ENCODE measurements around the gene LCN6. TPM values are rescaled to one million over a fixed set of nuclear protein-coding genes. Genes with fewer than 3 reads are reported as not detected.

LCN6 gene
- total RNA-seq, 4 donors from 2014 or later = 1.1 to 2.9 TPM; not detected in 2

DNA sequence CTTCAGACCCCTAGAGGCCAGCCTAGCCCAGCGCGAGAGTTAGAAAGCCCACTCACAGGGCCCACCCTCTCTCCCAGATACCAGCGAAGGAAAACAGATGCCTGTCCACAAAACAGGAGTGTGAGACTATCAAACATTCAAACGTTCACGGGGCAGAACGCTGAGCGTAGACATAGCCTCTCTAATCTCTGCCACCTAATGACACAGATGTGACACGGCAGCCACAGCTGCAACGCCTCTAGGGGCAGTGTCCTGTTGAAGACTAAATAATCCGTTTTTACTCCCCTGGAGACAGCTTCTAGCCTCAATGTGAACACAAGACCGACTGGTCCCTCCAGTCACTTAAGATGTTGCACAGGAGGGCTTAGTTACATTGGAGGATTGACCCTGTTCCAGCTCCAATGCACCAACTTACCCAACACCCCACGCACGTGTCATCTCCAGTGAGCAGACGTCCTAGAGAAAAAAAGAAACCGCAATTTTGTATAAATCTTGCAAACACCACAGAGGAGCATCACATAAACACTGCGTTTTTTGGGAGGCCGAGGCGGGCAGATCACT is 21.6 kb downstream of the LCN6 start:
- Histone ChIP-seq H3K27ac (peak overlapping the region in 2 of 4 donors; percentile 84 to 85), H3K27me3 (no peaks in the 10 kb centered on the region), H3K4me3 (peak overlapping the region in 3 of 4 donors; percentile 65 to 90 (median 72)), H3K9me3 (no peaks in the 10 kb centered on the region), H3K36me3 (peaks cover 0 to 22% (median 9%) of the 10 kb centered on the region in 4 donors), H3K4me1 (peaks cover 15 to 36% (median 29%) of the 10 kb centered on the region in 4 donors)
- WGBS, 2 donors (ENCODE audit: low coverage in 1 of 2) = 3 to 19% methylated on average over 5 to 18 of the region's 18 CpGs
- intact Hi-C loops (cut with DNase I; ENCODE audit: low total_unique reads) = loop anchor here (5.0 kb wide), 1 partner anchor 39 kb away; the partner anchor contains the start of gene AGPAT2
- no peak for DNase-seq
- TF ChIP-seq POLR2AphosphoS5 (IDR thresholded peaks at IDR 0.05) = no peak
- TF ChIP-seq, protein P1, sequence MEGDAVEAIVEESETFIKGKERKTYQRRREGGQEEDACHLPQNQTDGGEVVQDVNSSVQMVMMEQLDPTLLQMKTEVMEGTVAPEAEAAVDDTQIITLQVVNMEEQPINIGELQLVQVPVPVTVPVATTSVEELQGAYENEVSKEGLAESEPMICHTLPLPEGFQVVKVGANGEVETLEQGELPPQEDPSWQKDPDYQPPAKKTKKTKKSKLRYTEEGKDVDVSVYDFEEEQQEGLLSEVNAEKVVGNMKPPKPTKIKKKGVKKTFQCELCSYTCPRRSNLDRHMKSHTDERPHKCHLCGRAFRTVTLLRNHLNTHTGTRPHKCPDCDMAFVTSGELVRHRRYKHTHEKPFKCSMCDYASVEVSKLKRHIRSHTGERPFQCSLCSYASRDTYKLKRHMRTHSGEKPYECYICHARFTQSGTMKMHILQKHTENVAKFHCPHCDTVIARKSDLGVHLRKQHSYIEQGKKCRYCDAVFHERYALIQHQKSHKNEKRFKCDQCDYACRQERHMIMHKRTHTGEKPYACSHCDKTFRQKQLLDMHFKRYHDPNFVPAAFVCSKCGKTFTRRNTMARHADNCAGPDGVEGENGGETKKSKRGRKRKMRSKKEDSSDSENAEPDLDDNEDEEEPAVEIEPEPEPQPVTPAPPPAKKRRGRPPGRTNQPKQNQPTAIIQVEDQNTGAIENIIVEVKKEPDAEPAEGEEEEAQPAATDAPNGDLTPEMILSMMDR (IDR thresholded peaks at IDR 0.05) = peak; percentile 24 to 68 (median 40)
- in situ Hi-C loops (cut with MboI; ENCODE audit: low pct_ligation_motif_present in 1 of 4, low pct_unique_long_range_greater_than_20kb in 1 of 4, low sequenced_read_pairs in 3 of 4) = no loop called here

DNA sequence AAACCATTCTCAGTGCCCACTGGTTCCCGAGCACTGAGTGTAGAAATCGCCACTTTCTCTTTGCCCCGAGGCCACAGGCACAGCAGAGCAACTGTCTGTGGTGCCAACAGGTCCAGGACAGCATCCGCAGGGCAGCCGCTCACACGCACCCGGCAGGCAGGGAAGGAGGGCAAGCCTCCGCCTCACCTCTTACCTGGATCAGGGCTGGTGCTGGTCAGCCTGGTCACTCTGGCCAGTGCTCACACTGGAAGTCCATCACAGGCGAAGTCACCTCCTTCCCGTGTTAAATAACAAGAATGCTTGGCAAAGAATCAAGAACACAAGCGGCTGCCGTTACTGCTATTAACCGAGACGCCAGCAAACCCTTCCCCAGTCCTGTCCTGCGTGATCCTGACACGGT is 22.2 kb downstream of the LCN6 start:
- intact Hi-C loops (cut with DNase I; ENCODE audit: low total_unique reads) (loop anchor here (5.0 kb wide), 1 partner anchor 39 kb away; the partner anchor contains the start of gene AGPAT2), in situ Hi-C loops (cut with MboI; ENCODE audit: low pct_ligation_motif_present in 1 of 4, low pct_unique_long_range_greater_than_20kb in 1 of 4, low sequenced_read_pairs in 3 of 4) (no loop called here)
- no peak for DNase-seq
- no peaks in the 10 kb centered on the region for H3K27me3 ChIP-seq
- H3K36me3 ChIP-seq = peaks cover 0 to 22% (median 9%) of the 10 kb centered on the region in 4 donors
- WGBS, 2 donors (ENCODE audit: low coverage in 1 of 2) = 75% methylated on average over 16 of the region's 16 CpGs; no CpG with 5 or more reads in 1 of the 2 donors
- H3K4me1 ChIP-seq = peaks cover 15 to 40% (median 29%) of the 10 kb centered on the region in 4 donors
- peak overlapping the region in 1 of 4 donors; percentile 85 for H3K27ac ChIP-seq
- no peaks in the 10 kb centered on the region for H3K9me3 ChIP-seq
- no peak for TF ChIP-seq EP300 (IDR thresholded peaks at IDR 0.05; ENCODE audit: low read depth)
- TF ChIP-seq, protein P1 (IDR thresholded peaks at IDR 0.05) = no peak
- TF ChIP-seq POLR2A (IDR thresholded peaks at IDR 0.05) = no peak
- no peak for TF ChIP-seq POLR2AphosphoS5 (IDR thresholded peaks at IDR 0.05)
- peak overlapping the region in 1 of 4 donors; percentile 90 for H3K4me3 ChIP-seq

DNA sequence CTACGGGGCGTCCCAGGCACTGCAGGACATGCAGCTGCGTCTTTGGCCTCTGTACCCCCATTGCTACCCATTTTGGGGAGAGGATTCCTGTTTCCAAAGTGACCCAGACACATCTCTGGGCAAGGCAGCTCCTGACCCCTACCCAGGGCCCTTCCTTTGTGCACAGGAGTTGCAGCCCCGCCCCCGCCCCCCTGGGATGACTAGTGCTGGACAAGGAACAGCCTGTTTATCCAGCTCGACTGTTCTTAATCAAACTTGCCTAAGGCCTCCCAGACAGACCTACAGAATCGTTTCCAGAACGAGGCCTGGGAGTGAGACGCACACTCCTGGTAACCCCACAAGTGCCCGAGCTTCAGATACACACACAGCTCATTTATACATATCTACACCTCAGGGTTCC is 22.7 kb downstream of the LCN6 start:
- Histone ChIP-seq H3K27ac (no peak overlapping the region), H3K36me3 (peaks cover 0 to 22% (median 9%) of the 10 kb centered on the region in 4 donors), H3K27me3 (no peaks in the 10 kb centered on the region), H3K9me3 (no peaks in the 10 kb centered on the region), H3K4me1 (peaks cover 15 to 45% (median 32%) of the 10 kb centered on the region in 4 donors), H3K4me3 (peak overlapping the region in 1 of 4 donors; percentile 90)
- in situ Hi-C loops (cut with MboI; ENCODE audit: low pct_ligation_motif_present in 1 of 4, low pct_unique_long_range_greater_than_20kb in 1 of 4, low sequenced_read_pairs in 3 of 4) = no loop called here
- no peak for TF ChIP-seq EP300 (IDR thresholded peaks at IDR 0.05; ENCODE audit: low read depth)
- no peak for TF ChIP-seq POLR2AphosphoS5 (IDR thresholded peaks at IDR 0.05)
- TF ChIP-seq, protein P1 (IDR thresholded peaks at IDR 0.05) = no peak
- TF ChIP-seq POLR2A (IDR thresholded peaks at IDR 0.05) = no peak
- intact Hi-C loops (cut with DNase I; ENCODE audit: low total_unique reads) = loop anchor here (5.0 kb wide), 1 partner anchor 38 kb away; the partner anchor contains the start of gene AGPAT2
- DNase-seq = no peak
- WGBS, 2 donors (ENCODE audit: low coverage in 1 of 2) = 78% methylated on average over 10 of the region's 10 CpGs; no CpG with 5 or more reads in 1 of the 2 donors

DNA sequence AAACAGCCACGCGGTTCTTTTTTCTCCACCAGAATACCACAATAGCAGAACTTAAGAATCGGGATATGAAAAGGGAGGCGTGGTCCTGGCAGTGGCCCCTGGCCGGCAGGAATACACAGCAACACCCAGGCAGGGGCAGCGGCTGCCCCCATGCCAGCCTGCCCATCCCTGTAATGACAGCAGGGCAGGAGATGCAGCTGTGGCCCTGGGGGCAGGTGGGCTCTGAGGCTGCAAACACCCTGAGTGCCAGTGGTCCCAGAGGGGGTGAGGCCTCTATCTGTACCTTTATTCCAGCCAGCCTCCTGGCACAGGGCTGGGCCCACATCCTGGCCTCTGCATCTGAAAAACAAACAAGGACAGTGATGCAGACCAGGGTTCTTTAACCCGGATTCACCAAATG is 23.6 kb downstream of the LCN6 start:
- Histone ChIP-seq H3K9me3 (no peaks in the 10 kb centered on the region), H3K36me3 (peaks cover 0 to 22% (median 9%) of the 10 kb centered on the region in 4 donors), H3K4me3 (no peak overlapping the region), H3K27me3 (no peaks in the 10 kb centered on the region), H3K4me1 (peaks cover 15 to 52% (median 39%) of the 10 kb centered on the region in 4 donors), H3K27ac (no peak overlapping the region)
- TF ChIP-seq POLR2A (IDR thresholded peaks at IDR 0.05) = no peak
- no peak for TF ChIP-seq POLR2AphosphoS5 (IDR thresholded peaks at IDR 0.05)
- TF ChIP-seq, protein P1 (IDR thresholded peaks at IDR 0.05) = no peak
- TF ChIP-seq EP300 (IDR thresholded peaks at IDR 0.05; ENCODE audit: low read depth) = no peak
- intact Hi-C loops (cut with DNase I; ENCODE audit: low total_unique reads) (loop anchor here (5.0 kb wide), 1 partner anchor 37 kb away; the partner anchor contains the start of gene AGPAT2), in situ Hi-C loops (cut with MboI; ENCODE audit: low pct_ligation_motif_present in 1 of 4, low pct_unique_long_range_greater_than_20kb in 1 of 4, low sequenced_read_pairs in 3 of 4) (no loop called here)
- 77 to 86% methylated on average over 2 to 7 of the region's 7 CpGs for WGBS, 2 donors (ENCODE audit: low coverage in 1 of 2)
- DNase-seq = no peak

All from transverse colon (tissue), 4 donors.